ENCODE measurements around the gene PIEZO2. TPM values are rescaled to one million over a fixed set of nuclear protein-coding genes. Genes with fewer than 3 reads are reported as not detected.
"Not testable (repeated sequence)": the region's sequence is repeated elsewhere in the genome, so short reads cannot be mapped to it uniquely, and the experiment has no call there.

Gene PIEZO2
- total RNA-seq, 1 donor from 2014 or later = 27.7 TPM

GRCh38 chr18:10973567-10974203 is 175.7 kb downstream of the PIEZO2 start:
- DNase-seq = no peak

DNA sequence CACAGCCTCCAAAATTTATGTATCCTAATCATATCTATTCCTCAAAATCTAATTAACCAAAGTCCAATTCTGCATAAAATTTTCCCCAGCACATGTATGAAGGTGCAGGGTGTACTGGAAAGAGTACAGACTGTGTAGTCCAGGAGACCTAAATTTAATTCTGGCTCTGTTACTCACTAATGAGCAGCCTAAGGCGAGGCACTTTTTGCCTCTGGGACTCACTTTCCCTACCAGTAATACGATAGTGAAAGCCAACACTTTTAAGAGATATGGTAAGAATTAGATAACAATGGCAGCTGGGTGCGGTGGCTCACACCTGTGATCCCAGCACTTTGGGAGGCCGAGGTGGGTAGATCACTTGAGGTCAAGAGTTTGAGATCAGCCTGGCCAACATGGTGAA is 177.7 kb downstream of the PIEZO2 start:
- DNase-seq = no peak

GRCh38 chr18:10965119-10965518 is 184.2 kb downstream of the PIEZO2 start:
- no peak for DNase-seq

DNA sequence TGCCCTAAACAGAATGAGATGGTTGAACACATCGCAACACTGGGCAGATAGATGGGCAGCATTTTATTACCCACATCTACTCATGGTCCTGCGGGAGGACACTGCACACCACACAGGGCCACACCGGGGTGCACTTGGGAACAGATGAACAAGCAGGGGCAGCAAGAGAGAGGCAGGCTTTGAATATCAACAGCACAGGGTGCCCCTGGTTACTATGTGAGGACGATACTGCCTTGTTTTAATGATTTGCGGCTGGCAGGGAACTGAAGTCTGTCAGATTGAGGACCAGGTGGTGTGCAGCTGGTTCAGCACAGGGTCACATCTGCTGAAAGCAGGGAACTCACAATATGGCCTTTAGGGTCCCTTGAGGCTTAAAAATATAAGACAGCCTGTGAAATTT is 195.7 kb downstream of the PIEZO2 start:
- DNase-seq = peak; percentile 72

- no peak for DNase-seq
These were observed 197.5 kb downstream of the PIEZO2 start for GRCh38 chr18:10951631-10952544.

- no peak for DNase-seq
These were observed 198.3 kb downstream of the PIEZO2 start for GRCh38 chr18:10950876-10951630.

- DNase-seq = no peak
These were observed 199.1 kb downstream of the PIEZO2 start for GRCh38 chr18:10950080-10950875.

- DNase-seq = no peak
These were observed 199.7 kb downstream of the PIEZO2 start for GRCh38 chr18:10949655-10950054.

DNA sequence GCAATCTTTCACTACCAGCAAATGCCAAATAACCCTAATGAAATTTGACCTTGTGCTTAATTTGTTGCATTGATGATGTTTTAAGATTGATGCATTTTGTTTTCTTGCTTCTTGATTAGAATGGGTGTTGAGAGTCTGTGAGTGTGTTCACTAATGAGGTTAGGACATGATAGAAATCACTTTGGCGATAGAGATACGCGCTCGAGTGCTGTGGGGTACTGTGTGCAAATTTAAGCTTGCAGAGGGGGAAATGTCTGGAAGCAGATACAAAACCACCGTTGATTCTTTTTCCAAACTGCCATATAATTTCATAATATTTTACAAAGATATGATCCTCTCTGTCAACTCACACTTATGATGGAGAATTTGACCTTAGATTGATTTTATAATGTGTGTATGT is 200.9 kb downstream of the PIEZO2 start:
- DNase-seq = no peak

DNA sequence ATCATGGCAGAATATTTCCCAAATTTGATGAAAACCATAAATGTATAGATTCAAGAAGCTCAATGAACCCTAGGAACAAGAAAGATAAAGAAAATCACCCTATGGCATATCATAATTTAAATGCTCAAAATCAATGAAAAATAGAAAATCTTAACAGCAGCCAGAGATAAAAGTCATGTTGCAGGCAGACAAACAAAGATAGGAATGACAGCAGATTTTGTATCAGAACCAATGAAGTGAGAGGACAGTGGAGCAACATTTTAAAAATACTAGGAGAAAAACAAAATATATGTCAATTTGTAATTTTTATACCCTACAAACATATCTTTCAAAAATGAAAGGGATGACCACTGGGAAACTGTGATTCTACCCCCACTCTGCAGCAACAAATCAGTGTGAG is 203.3 kb downstream of the PIEZO2 start:
- DNase-seq = no peak

GRCh38 chr18:10942998-10943397 is 206.4 kb downstream of the PIEZO2 start:
- DNase-seq = no peak

DNA sequence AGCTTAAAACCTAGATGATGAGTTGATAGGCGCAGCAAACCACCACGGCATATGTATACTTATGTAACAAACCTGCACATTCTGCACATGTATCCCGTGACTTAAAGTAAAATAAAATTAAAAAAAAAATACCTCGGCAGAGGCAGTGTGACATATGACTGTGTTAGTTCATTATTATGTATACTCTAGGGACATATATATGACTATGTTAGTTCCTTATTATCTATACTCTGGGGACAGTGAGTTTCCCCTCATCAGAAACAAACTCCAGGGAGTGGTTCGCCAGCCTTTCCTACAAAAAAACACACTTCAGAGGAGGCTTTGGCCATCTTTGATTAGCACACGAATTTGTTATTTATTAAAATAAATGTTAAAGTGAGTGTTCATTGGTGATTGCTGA is 209.5 kb downstream of the PIEZO2 start:
- DNase-seq = no peak

- DNase-seq = no peak
These were observed 211.4 kb downstream of the PIEZO2 start for GRCh38 chr18:10937743-10938640.

- DNase-seq = no peak
These were observed 213.0 kb downstream of the PIEZO2 start for GRCh38 chr18:10936176-10937053.

- no peak for DNase-seq
These were observed 213.8 kb downstream of the PIEZO2 start for GRCh38 chr18:10935588-10935987.

DNA sequence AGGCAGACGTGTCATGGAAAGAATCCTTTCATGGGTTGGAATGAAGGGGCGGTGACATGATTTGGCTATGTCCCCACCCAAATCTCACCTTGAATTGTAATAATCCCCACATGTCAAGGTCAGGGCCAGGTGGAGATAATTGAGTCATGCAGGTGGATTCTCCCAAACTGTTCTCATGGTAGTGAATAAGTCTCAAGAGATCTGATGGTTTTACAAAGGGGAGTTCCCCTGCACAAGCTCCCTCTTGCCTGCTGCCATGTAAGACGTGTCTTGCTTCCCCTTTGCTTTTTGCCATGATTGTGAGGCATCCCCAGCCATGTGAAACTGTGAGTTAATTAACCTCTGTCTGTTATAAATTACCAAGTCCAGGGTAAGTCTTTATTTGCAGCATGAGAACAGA is 215.7 kb downstream of the PIEZO2 start:
- not testable (repeated sequence) for DNase-seq

DNA sequence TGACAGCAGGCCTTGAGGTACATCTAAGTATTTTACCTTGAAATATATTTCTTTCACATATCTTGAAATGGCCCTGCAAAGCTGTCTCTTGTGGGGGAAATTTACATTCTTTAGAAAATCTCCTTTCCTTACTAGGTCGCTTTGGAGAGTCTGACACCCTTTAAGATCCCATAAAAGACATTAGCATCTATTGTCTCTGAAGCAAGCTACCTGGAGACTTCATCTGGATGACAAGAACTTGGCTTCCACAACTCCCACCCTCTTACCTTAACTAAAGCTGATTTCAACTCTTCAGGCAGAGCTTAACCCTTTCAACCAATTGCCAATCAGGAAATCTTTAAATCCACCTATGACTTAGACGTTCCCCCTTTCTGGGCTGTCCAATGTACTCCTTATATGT is 219.3 kb downstream of the PIEZO2 start:
- no peak for DNase-seq

DNA sequence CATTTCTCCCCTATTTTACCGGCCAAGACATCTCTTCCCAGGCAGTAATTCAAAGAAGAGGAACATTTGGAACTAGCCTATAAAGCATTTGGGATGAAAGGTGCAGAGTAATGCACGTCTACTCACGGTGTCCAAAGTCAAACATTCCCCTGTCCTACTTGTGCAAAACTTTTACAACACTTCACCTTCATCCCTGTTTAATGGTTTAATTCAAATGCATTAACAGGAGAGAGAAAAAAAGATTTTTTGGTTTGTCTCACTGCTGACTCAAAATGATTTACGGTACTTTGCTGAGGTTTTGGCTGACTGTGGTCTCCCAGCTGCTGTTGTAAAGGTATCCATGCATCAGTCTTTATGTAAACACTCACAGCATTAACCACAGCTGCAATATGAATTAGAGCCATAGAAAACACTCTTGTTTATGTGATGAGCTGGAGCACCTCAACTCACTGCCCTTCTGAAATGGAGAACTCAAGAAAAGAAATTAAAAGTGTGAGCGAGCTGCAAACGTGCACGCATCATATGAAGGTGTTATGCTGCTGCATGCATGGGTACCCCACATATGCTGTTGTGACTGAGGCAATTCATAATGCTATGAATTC is 220.5 kb downstream of the PIEZO2 start:
- peak; percentile 91 for DNase-seq

- DNase-seq = peak; percentile 70
These were observed 221.2 kb downstream of the PIEZO2 start for GRCh38 chr18:10928011-10928771.
